Ishikawa (cell line): ENCODE results near the gene MAGI2.

Experiments used
- CEBPB ChIP-seq: IDR thresholded peaks from 2 replicates; pipeline ENCODE4 v1.6.1; 2012
- EP300 ChIP-seq: IDR thresholded peaks from 2 replicates; pipeline ENCODE4 v1.6.1; 2012; ENCODE audit warnings: borderline replicate concordance
- FOXM1 ChIP-seq: IDR thresholded peaks from 2 replicates; pipeline ENCODE4 v1.6.1; 2012; ENCODE audit warnings: low read depth, borderline replicate concordance
- NFIC ChIP-seq: IDR thresholded peaks from 2 replicates; pipeline ENCODE4 v1.6.1; 2012
- RAD21 ChIP-seq: IDR thresholded peaks from 2 replicates; pipeline ENCODE4 v1.6.1; 2012; ENCODE audit warnings: low read depth
- TAF1 ChIP-seq: IDR thresholded peaks from 2 replicates; pipeline ENCODE4 v1.6.1; 2012; ENCODE audit warnings: low read depth, mild to moderate bottlenecking
- TCF12 ChIP-seq: IDR thresholded peaks from 2 replicates; pipeline ENCODE4 v1.6.1; 2012; ENCODE audit warnings: low read depth
- YY1 ChIP-seq: IDR thresholded peaks from 2 replicates; pipeline ENCODE4 v1.6.1; 2012; ENCODE audit warnings: low read depth
- TF ChIP-seq, protein P1 (sequence below): IDR thresholded peaks from 2 replicates; pipeline ENCODE4 v1.6.1; 2012
- TF ChIP-seq, protein P2 (sequence below): IDR thresholded peaks from 2 replicates; pipeline ENCODE4 v1.6.1; 2012
- TF ChIP-seq, protein P3 (sequence below): IDR thresholded peaks from 2 replicates; pipeline ENCODE4 v1.6.1; 2012; ENCODE audit warnings: low read depth, mild to moderate bottlenecking

DNA sequence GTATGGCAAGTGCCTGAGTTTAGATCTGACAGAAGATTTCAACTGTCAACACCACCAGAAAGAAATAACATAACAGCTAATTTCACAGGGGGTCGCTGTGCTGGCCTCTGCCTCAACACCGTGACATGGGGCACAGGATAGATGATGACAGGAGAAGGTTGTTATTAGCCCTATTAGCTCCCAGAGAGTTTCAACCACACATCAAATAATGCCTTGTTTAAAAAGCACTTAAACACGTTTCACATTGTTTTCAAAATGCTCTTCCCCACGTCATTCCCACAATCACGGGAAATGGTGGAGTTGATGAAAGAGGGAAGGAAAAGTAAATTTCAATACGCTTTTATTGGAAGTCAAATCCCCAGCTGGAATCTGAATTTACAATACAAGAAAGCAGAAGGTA, 184.7 kb downstream of the MAGI2 start:
- no peak for TF ChIP-seq RAD21
- no peak for TF ChIP-seq TCF12
- TF ChIP-seq, protein P1, sequence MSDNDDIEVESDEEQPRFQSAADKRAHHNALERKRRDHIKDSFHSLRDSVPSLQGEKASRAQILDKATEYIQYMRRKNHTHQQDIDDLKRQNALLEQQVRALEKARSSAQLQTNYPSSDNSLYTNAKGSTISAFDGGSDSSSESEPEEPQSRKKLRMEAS, result no peak
- no peak for TF ChIP-seq YY1
- no peak for TF ChIP-seq EP300
- no peak for TF ChIP-seq FOXM1
- no peak for TF ChIP-seq NFIC
- TF ChIP-seq CEBPB, result no peak
- TF ChIP-seq, protein P2, sequence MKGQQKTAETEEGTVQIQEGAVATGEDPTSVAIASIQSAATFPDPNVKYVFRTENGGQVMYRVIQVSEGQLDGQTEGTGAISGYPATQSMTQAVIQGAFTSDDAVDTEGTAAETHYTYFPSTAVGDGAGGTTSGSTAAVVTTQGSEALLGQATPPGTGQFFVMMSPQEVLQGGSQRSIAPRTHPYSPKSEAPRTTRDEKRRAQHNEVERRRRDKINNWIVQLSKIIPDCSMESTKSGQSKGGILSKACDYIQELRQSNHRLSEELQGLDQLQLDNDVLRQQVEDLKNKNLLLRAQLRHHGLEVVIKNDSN, result no peak
- no peak for TF ChIP-seq TAF1
- TF ChIP-seq, protein P3, sequence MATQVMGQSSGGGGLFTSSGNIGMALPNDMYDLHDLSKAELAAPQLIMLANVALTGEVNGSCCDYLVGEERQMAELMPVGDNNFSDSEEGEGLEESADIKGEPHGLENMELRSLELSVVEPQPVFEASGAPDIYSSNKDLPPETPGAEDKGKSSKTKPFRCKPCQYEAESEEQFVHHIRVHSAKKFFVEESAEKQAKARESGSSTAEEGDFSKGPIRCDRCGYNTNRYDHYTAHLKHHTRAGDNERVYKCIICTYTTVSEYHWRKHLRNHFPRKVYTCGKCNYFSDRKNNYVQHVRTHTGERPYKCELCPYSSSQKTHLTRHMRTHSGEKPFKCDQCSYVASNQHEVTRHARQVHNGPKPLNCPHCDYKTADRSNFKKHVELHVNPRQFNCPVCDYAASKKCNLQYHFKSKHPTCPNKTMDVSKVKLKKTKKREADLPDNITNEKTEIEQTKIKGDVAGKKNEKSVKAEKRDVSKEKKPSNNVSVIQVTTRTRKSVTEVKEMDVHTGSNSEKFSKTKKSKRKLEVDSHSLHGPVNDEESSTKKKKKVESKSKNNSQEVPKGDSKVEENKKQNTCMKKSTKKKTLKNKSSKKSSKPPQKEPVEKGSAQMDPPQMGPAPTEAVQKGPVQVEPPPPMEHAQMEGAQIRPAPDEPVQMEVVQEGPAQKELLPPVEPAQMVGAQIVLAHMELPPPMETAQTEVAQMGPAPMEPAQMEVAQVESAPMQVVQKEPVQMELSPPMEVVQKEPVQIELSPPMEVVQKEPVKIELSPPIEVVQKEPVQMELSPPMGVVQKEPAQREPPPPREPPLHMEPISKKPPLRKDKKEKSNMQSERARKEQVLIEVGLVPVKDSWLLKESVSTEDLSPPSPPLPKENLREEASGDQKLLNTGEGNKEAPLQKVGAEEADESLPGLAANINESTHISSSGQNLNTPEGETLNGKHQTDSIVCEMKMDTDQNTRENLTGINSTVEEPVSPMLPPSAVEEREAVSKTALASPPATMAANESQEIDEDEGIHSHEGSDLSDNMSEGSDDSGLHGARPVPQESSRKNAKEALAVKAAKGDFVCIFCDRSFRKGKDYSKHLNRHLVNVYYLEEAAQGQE, result no peak
